ENCODE results near the gene KRTAP9-9.
"Not testable (repeated sequence)": the region's sequence is repeated elsewhere in the genome, so short reads cannot be mapped to it uniquely, and the experiment has no call there.

Gene KRTAP9-9

DNA sequence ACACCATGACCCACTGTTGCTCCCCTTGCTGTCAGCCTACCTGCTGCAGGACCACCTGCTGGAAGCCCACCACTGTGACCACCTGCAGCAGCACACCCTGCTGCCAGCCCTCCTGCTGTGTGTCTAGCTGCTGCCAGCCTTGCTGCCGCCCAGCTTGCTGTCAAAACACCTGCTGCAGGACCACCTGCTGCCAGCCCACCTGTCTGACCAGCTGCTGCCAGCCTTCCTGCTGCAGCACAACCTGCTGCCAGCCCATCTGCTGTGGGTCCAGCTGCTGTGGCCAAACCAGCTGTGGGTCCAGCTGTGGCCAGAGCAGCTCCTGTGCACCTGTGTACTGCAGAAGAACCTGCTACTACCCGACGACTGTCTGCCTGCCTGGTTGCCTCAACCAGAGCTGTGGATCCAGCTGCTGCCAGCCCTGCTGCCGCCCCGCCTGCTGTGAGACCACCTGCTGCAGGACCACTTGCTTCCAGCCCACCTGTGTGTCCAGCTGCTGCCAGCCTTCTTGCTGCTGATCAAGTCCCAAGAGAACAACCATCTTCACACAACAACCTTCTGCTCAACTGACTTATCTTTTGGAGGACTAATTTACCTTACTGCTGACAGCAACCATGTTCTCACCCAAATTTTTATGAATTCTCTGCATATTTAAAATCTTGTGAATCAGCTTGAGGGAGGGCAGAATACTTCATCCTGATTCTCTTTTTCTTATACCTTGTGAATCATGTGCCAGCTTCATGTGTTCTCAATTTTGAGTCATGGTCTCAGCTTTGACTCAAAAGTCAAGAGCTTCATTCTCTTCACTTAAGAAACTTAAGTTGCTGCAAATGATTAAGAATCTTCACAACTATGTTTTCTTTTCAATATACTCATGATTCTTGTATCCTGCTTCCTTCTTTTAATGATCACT, at the start of gene KRTAP9-9:
KRTAP9-9 (plus strand) TSS at position 4 of the 910 bp plus-strand sequence.
- not testable (repeated sequence) for DNase-seq (ENCODE audit: low spot score)

DNA sequence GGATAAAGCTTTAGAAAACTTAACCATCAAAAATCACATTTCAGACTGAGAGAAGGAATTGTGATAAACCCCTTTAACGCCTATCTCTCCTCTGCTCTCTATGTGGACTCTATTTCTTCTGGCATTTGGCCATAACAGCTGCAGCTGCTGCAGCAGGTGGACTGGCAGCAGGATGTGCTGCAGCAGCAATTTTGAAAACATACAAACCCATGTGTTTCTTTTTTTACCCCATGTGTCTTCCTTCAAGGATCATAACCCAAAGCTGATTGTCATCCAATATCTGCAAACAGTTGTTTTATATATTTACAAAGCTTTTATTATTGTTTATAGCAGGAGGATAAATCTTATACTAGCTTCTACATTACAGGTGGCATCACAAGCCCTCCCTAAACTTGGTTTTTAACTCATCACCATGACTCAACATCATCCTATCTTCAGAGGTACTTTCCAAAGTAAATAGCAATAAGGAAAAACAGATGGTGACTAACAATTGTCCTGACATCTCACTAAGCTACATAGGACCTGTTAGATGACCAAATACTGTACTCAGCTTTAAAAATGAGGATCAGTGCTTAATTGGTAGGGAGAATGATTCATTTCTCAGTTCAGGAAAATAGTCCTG, 43.2 kb upstream of the KRTAP9-9 start:
- DNase-seq (ENCODE audit: low spot score) = no peak

DNA sequence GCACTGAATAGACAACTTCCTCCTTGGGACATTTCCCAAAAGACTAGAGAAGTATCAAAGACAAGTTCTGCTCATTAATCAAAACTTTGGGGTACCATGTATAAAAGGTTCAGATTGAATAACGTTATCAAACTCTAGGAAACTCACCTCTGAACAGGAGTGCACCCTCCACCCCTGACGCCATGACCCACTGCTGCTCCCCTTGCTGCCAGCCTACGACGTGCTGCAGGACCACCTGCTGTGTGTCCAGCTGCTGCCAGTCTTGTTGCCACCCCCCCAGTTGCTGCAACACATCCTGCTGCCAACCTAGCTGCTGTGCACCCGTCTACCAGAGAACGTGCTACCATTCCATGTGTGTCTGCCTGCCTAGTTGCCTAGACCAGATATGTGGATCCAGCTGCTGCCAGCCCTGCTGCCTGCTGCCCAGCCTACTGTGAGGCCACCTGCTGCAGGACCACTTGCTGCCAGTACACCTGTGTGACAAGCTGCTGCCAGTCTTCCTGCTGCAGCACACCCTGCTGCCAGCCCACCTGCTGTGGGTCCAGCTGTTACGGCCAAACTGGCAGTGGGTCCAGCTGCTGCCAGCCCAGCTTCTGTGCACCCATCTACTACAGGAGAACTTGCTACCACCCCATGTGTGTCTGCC, 42.5 kb upstream of the KRTAP9-9 start:
- no peak for DNase-seq (ENCODE audit: low spot score)

DNA sequence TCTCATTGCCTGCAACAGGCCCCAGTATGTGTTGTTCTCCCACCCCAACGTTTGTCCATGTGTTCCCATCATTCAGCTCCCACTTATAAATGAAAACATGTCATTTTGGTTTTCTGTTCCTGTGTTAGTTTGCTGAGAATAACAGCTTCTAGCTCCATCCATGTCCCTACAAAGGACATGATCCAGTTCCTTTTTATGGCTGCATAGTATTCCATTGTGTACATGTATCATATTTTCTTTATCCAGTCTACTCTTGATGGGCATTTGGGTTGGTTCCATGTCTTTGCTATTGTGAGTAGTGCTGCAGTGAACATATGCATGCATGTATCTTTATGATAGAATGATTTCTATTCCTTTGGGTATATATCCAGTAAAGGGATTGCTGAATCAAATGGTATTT, 39.5 kb upstream of the KRTAP9-9 start:
- no peak for DNase-seq (ENCODE audit: low spot score)

DNA sequence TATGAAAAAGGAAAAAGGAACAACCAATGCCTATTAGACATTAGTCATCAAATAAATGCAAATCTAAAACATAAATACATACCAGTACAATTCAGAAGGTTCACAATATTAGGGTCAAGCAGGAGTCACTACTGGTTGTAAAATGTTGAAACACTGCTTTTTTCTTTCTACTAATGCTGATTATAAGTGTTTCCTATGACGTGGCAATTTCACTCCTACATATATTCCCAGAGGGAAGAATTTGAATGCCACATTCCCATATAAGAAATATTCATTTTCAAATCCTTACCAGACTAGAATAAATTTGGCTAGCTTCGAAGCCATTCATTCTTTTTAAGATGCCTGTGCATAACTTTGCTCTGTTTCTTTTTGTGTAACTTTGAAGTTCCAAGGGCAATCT, 31.4 kb upstream of the KRTAP9-9 start:
- no peak for DNase-seq (ENCODE audit: low spot score)

DNA sequence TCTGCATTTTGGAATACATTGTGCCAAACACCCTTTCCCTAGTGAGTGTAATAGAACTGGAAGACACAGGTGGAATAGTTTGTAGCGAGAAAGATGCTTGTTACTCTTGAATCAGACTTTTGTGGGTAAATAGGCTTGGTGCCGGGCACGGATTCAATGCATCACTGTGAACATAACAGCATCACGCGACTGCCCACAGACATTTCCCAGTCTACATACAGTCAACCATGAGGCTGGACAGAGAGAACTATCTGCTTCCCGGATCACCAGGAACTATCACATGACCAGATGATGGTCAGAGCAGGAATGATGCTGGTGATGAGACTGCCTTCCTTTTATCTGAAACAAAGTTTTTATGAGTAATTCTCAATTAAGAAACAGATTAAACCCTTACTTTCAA, 29.1 kb upstream of the KRTAP9-9 start:
- no peak for DNase-seq (ENCODE audit: low spot score)

DNA sequence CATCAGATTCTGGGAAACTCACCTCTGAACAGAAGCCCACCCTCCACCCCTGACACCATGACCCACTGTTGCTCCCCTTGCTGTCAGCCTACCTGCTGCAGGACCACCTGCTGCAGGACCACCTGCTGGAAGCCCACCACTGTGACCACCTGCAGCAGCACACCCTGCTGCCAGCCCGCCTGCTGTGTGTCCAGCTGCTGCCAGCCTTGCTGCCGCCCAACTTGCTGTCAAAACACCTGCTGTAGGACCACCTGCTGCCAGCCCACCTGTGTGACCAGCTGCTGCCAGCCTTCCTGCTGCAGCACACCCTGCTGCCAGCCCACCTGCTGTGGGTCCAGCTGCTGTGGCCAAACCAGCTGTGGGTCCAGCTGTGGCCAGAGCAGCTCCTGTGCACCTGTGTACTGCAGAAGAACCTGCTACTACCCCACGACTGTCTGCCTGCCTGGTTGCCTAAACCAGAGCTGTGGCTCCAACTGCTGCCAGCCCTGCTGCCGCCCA, 28.5 kb upstream of the KRTAP9-9 start, which contains the start of gene KRTAP9-2:
KRTAP9-2 (plus strand) TSS at position 51 of the 498 bp plus-strand sequence; CDS start at position 58, 7 bp downstream.
- DNase-seq (ENCODE audit: low spot score) = not testable (repeated sequence)

DNA sequence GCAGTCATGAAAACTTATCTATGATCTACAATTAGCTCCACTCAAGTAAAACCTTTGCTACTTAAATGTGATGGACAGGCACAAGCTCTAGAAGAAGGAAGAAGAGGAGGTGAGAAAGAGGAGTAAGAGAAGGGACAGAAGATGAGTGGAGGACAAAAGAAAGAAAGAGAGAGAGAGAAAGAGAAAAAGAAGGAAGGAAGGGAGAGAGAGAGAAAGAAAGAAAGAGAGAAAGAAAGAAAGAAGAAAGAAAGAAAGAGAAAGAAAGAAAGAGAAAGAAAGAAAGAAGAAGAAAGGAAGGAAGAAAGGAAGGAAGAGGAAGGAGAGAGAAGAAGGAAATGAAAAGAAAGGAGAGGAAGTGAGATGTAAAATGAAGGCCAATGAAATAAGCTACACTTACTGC, 25.1 kb upstream of the KRTAP9-9 start:
- no peak for DNase-seq (ENCODE audit: low spot score)

DNA sequence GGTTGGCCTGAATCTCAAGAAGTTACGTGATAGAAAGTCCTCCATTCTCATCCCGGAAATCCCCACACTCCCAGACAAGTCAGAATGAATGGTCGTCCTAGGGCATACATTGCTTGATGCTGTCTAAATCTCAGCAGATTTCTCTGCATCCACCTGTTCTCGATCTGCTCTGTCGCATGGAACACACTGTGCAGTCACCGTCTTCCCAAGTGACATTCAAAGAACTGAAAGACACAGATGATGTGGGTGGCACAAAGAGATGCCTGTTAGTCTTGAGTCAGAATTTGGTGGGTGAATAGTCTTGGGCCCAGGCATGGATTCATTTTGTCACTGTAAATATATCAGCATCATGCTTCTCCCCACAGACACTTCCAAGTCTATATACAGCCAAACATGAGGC, 23.5 kb upstream of the KRTAP9-9 start:
- DNase-seq (ENCODE audit: low spot score) = no peak

DNA sequence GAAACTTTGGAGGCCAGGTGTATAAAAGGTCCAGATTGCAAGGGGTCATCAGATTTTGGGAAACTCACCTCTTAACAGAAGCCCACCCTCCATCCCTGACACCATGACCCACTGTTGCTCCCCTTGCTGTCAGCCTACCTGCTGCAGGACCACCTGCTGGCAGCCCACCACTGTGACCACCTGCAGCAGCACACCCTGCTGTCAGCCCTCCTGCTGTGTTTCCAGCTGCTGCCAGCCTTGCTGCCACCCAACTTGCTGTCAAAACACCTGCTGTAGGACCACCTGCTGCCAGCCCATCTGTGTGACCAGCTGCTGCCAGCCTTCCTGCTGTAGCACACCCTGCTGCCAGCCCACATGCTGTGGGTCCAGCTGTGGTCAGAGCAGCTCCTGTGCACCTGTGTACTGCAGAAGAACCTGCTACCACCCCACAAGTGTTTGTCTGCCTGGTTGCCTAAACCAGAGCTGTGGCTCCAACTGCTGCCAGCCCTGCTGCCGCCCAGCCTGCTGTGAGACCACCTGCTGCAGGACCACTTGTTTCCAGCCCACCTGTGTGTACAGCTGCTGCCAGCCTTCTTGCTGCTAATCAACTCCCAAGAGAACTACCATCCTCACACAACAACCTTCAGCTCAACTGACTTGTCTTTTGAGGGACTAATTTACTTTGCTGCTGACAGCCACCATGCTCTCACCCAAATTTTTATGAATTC, 22.6 kb upstream of the KRTAP9-9 start, which contains the start of gene KRTAP9-3:
KRTAP9-3 (plus strand) TSS at position 51 of the 707 bp plus-strand sequence; CDS start at position 104, 53 bp downstream.
- DNase-seq (ENCODE audit: low spot score) = not testable (repeated sequence)

DNA sequence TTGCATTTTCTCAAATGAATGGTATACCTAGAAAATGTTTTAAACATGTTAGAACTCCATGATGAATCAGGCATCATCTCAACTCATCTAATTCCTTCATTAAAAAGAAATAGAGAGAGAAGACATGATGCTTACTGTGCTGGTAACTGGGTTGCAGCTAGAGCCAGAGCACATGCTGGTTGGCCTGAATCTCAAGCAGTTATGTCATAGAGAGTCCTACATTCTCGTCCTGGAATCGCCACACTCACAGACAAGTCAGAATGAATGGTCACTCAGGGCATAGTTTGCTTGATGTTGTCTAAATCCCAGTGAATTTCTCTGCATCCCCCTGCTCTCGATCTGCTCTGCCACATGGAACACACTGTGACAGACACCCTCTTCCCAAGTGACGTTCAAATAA, 18.1 kb upstream of the KRTAP9-9 start:
- DNase-seq (ENCODE audit: low spot score) = not testable (repeated sequence)

DNA sequence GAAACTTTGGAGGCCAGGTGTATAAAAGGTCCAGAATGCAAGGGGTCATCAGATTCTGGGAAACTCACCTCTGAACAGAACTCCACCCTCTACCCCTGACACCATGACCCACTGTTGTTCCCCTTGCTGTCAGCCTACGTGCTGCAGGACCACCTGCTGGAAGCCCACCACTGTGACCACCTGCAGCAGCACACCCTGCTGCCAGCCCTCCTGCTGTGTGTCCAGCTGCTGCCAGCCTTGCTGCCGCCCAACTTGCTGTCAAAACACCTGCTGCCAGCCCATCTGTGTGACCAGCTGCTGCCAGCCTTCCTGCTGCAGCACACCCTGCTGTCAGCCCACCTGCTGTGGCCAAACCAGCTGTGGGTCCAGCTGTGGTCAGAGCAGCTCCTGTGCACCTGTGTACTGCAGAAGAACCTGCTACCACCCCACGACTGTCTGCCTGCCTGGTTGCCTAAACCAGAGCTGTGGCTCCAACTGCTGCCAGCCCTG, 17.2 kb upstream of the KRTAP9-9 start, which contains the start of gene KRTAP9-8:
KRTAP9-8 (plus strand) TSS at position 51 of the 489 bp plus-strand sequence; CDS start at position 104, 53 bp downstream.
- not testable (repeated sequence) for DNase-seq (ENCODE audit: low spot score)

DNA sequence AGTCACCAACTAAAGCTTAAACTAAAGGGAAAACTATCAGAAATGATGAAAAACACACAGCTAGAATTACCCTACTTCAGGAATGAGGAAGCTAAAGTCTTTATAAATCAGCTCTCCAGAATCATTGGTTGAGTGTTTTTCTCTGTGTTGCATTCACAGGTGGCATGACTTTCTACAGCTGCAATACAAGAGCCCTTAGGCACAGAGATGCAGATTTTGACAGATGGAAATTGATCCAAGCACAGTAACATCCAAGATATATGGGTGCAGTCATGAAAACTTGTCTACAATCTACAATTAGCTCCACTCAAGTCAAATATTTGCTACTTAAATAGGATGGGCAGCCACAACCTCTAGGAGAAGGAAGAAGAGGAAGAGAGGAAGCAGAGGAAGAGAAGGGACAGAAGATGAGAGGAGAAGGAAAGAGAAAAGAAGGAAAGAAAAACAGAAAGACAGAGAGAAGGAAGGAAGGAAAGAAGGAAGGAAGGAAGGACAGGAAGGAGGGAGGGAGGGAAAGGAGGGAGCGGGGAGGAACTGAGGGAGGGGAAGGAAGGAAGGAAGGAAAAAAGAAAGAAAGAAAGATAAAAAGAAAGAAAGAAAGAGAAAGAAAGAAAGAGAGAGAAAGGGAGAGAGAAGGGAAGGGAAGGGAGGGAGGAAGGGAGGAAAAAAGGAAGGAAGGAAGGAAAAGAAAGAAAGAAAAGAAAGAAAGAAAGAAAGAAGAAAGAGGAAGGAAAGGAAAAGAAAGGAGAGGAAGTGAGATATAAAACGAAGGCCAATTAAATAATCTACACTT, 8.0 kb upstream of the KRTAP9-9 start:
- DNase-seq (ENCODE audit: low spot score) = not testable (repeated sequence)

DNA sequence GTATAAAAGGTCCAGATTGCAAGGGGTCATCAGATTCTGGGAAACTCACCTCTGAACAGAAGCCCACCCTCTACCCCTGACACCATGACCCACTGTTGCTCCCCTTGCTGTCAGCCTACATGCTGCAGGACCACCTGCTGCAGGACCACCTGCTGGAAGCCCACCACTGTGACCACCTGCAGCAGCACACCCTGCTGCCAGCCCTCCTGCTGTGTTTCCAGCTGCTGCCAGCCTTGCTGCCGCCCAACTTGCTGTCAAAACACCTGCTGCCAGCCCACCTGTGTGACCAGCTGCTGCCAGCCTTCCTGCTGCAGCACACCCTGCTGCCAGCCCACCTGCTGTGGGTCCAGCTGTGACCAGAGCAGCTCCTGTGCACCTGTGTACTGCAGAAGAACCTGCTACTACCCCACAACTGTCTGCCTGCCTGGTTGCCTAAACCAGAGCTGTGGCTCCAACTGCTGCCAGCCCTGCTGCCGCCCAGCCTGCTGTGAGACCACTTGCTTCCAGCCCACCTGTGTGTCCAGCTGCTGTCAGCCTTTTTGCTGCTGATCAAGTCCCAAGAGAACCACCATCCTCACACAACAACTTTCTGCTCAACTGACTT, 5.4 kb upstream of the KRTAP9-9 start, which contains the start of gene KRTAP9-4:
KRTAP9-4 (plus strand) TSS at position 51 of the 604 bp plus-strand sequence; CDS start at position 85, 34 bp downstream.
- not testable (repeated sequence) for DNase-seq (ENCODE audit: low spot score)

DNA sequence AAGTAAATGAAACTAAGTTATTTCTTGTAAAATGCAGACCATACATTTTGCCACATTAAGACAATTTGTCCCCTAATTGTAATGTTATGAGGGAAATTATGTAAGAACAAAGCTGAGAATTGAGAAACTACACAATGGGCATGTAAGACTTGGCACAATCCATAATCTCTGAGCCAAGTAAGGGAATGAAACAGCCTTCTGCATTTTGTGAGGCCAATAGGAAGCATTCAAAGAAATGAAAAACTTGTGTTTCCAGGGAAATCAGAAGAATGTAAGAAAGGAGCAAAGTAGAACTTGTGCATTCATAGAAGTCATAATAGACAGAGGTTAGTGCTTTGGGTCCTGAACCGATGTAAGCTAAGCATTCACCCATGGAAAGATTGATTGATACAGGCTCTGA, 3.9 kb upstream of the KRTAP9-9 start:
- DNase-seq (ENCODE audit: low spot score) = no peak

DNA sequence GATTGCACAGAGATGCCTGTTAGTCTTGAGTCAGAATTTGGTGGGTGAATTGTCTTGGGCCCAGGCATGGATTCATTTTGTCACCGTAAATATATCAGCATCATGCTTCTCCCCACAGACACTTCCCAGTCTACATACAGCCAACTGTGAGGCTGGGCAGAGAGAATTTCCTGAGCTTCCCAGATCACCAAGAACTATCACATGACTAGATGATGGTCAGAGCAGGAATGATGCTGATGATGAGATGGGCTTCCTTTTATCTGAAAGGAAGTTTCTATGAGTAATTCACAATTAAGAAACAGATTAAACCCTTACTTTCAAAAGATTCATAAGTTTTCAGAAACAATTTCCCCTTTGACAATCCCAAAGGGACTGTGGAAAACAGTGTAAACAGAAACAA, 323 bp upstream of the KRTAP9-9 start:
- DNase-seq (ENCODE audit: low spot score) = no peak

DNA sequence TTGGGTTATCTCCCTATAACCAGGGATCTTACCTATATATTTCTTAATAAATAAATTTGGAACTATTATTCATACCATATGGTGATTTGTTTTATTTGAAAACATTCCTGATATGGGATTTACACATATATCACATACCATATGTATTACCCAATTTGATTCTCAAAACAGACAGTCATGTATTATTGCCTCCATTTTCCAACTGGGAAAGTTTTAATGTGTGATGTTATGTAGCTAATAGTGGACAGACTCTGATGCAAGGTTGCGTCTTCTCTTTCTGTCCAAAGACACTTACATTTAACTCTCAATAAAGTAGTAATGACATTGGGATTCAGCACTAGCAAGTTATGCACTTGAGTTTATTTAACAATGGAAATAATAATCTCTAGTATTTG, 1.1 kb downstream of the KRTAP9-9 start:
- DNase-seq (ENCODE audit: low spot score) = no peak

DNA sequence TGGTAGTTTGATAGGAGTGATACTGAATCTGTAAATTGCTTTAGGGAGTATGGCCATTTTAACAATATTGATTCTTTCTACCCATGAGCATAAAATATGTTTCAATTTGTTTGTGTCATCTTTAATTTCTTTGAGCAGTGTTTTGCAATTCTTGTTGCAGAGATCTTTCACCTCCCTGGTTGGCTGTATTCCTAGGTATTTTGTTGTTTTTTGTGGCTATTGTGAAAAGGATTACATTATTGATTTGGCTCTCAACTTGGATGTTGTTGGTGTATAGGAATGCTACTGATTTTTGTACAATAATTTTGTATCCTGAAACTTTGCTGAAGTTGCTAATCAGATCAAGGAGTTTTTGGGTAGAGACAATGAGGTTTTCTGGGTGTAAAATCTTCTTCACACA, 3.2 kb downstream of the KRTAP9-9 start:
- no peak for DNase-seq (ENCODE audit: low spot score)

DNA sequence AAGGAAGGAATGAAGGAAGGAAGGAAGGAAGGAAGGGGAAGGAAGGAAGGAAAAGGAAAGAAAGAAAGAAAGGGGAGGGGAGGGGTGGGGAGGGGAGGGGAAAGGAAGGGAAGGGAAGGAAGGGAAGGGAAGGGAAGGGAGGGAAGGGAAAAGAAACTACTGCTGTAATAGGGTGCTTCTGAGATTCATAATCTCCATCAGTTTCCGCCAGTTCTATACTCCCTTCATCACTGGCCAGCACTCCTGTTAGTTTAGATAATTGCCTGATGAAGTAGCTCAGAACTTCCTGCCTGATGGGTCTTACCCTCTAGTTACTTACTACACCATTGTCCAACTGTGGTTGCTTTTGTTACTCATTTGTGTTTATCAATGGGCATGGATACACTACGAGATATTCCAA, 8.0 kb downstream of the KRTAP9-9 start:
- no peak for DNase-seq (ENCODE audit: low spot score)

DNA sequence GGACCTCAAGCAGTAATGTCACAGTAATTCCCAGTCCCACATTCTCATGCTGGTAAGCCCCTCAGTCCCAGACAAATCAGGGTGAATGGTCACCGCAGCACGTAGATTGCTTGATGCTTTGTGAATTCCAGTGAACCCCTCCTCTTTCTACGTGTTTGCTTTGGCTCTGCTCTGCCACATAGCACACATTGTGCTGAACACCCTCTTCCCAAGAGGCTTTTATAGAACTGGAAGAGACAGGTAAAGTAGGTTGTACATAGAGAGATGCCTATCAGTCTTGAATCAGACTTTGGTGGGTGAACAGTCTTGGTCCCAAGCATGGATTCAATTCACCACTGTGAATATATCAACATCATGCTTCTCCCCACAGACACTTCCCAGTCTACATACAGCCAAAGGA, 9.4 kb downstream of the KRTAP9-9 start:
- DNase-seq (ENCODE audit: low spot score) = no peak
